GM21423 (cell line): Measurements from ENCODE around the gene TMEM95.

Source experiments
- ATAC-seq: cut with Tn5 transposase; IDR thresholded peaks from one replicate; pipeline ENCODE4 v1.9.1; 2021; ENCODE audit warnings: mild to moderate bottlenecking, moderate library complexity; ENCODE audit not compliant: unreplicated experiment

Gene TMEM95

GRCh38 chr17:7355053-7355452 is at the start of gene TMEM95:
TMEM95 (plus strand) TSS chr17:7355156; CDS start chr17:7355205, 49 bp downstream.
- no peak for ATAC-seq

- ATAC-seq: peak; percentile 65
These were observed 47.9 kb upstream of the TMEM95 start, which contains the start of gene EIF5A for GRCh38 chr17:7306911-7307685. EIF5A (plus strand) TSS chr17:7307628; CDS start chr17:7309636, 2,008 bp downstream.

GRCh38 chr17:7307686-7308624 is 47.0 kb upstream of the TMEM95 start:
- ATAC-seq: peak; percentile 13

GRCh38 chr17:7308625-7309433 is 46.1 kb upstream of the TMEM95 start:
- ATAC-seq: no peak

- no peak for ATAC-seq
These were observed 45.3 kb upstream of the TMEM95 start for GRCh38 chr17:7309628-7310027.

GRCh38 chr17:7311110-7311705 is 43.7 kb upstream of the TMEM95 start:
- ATAC-seq: no peak

- no peak for ATAC-seq
These were observed 42.4 kb upstream of the TMEM95 start for GRCh38 chr17:7312432-7313087.

- no peak for ATAC-seq
These were observed 41.7 kb upstream of the TMEM95 start for GRCh38 chr17:7313088-7313889.

- ATAC-seq: no peak
These were observed 40.9 kb upstream of the TMEM95 start for GRCh38 chr17:7313890-7314718.

GRCh38 chr17:7314719-7315569 is 40.0 kb upstream of the TMEM95 start, which contains the start of gene GPS2:
GPS2 (minus strand) TSS chr17:7315360; CDS start chr17:7315052, 308 bp downstream.
- peak; percentile 69 for ATAC-seq

- ATAC-seq: no peak
These were observed 39.3 kb upstream of the TMEM95 start for GRCh38 chr17:7315570-7316235.

GRCh38 chr17:7317161-7317803 is 37.7 kb upstream of the TMEM95 start:
- ATAC-seq: no peak

- no peak for ATAC-seq
These were observed 36.7 kb upstream of the TMEM95 start for GRCh38 chr17:7318121-7318860.

GRCh38 chr17:7321466-7321865 is 33.5 kb upstream of the TMEM95 start:
- no peak for ATAC-seq

- ATAC-seq: no peak
These were observed 32.3 kb upstream of the TMEM95 start for GRCh38 chr17:7322520-7323194.
